Muscle of arm (tissue), 12 donors: Measurements from ENCODE around the gene KHDC4. TPM values are rescaled to one million over a fixed set of nuclear protein-coding genes. Genes with fewer than 3 reads are reported as not detected.
"Not testable (repeated sequence)": the region's sequence is repeated elsewhere in the genome, so short reads cannot be mapped to it uniquely, and the experiment has no call there.

ENCODE experiments used
- DNase-seq: peaks from one replicate; pipeline ENCODE4 v3.0.0-alpha.2; 2013
- polyA plus RNA-seq, 12 donors: library from polyadenylated mRNA; unstranded; fragments of 120-200 nt; gene quantifications; one replicate each; pipeline ENCODE4 v1.2.1, GENCODE V29; 2013; ENCODE audit not compliant: insufficient read length in 12 of 12

KHDC4 gene
- polyA plus RNA-seq, 12 donors, result 25.3 to 71.3 (median 37.7) TPM; not detected in 1

GRCh38 chr1:155944444-155944799 is 10.2 kb upstream of the KHDC4 start:
- DNase-seq, result no peak

- no peak for DNase-seq
Measured at GRCh38 chr1:155942578-155943141, 8.4 kb upstream of the KHDC4 start.

GRCh38 chr1:155941845-155942531 is 7.8 kb upstream of the KHDC4 start:
- DNase-seq, result no peak

- DNase-seq, result no peak
Measured at GRCh38 chr1:155940993-155941844, 7.0 kb upstream of the KHDC4 start, which contains the start of gene RXFP4. Gene RXFP4 (plus strand): TSS chr1:155941638. CDS start chr1:155941710, 72 bp downstream.

- no peak for DNase-seq
Measured at GRCh38 chr1:155940482-155940992, 6.3 kb upstream of the KHDC4 start.

- peak; percentile 66 for DNase-seq
Measured at GRCh38 chr1:155938220-155938627, 4.0 kb upstream of the KHDC4 start.

- no peak for DNase-seq
Measured at GRCh38 chr1:155934936-155935590, 850 bp upstream of the KHDC4 start.

GRCh38 chr1:155933591-155934096 is 569 bp downstream of the KHDC4 start:
- no peak for DNase-seq

GRCh38 chr1:155932487-155932886 is 1.7 kb downstream of the KHDC4 start:
- no peak for DNase-seq

- DNase-seq, result no peak
Measured at GRCh38 chr1:155932081-155932480, 2.1 kb downstream of the KHDC4 start.

GRCh38 chr1:155931332-155932038 is 2.7 kb downstream of the KHDC4 start:
- DNase-seq, result no peak

GRCh38 chr1:155930725-155931124 is 3.5 kb downstream of the KHDC4 start:
- DNase-seq, result not testable (repeated sequence)

- no peak for DNase-seq
Measured at GRCh38 chr1:155929057-155929456, 5.2 kb downstream of the KHDC4 start.

GRCh38 chr1:155925506-155925905 is 8.7 kb downstream of the KHDC4 start:
- DNase-seq, result no peak

- no peak for DNase-seq
Measured at GRCh38 chr1:155920717-155921116, 13.5 kb downstream of the KHDC4 start.

- no peak for DNase-seq
Measured at GRCh38 chr1:155919801-155920200, 14.4 kb downstream of the KHDC4 start.

- DNase-seq, result no peak
Measured at GRCh38 chr1:155918660-155919059, 15.6 kb downstream of the KHDC4 start.

GRCh38 chr1:155913969-155914757 is 20.1 kb downstream of the KHDC4 start:
- no peak for DNase-seq

- DNase-seq, result no peak
Measured at GRCh38 chr1:155912056-155912536, 22.1 kb downstream of the KHDC4 start.
